Chondrocyte (in vitro differentiated cells): ENCODE results near the gene BIRC2. TPM values are rescaled to one million over a fixed set of nuclear protein-coding genes. Genes with fewer than 3 reads are reported as not detected.
A peak's percentile ranks its signal among the peaks of the same experiment; 100 is the strongest.

Experiments
- DNase-seq: peaks from one replicate; pipeline ENCODE4 v3.0.0; 2021; ENCODE audit warnings: mixed read lengths, low spot score
- H3K27ac Mint-ChIP-seq: one replicate; pipeline ENCODE4 v1.8.0; 2021; ENCODE audit warnings: mild to moderate bottlenecking, moderate library complexity, mixed read lengths; ENCODE audit not compliant: unreplicated experiment
- H3K27me3 Mint-ChIP-seq: 2 replicates; pipeline ENCODE4 v1.8.0; 2021; ENCODE audit warnings: low read depth, mixed read lengths
- H3K36me3 Mint-ChIP-seq: 2 replicates; pipeline ENCODE4 v1.8.0; 2021; ENCODE audit warnings: low read depth, mixed read lengths
- H3K4me1 Mint-ChIP-seq: 2 replicates; pipeline ENCODE4 v1.8.0; 2021; ENCODE audit warnings: low read depth, mild to moderate bottlenecking, mixed read lengths
- H3K4me3 Mint-ChIP-seq: one replicate; pipeline ENCODE4 v1.8.0; 2021; ENCODE audit warnings: mild to moderate bottlenecking, moderate library complexity, mixed read lengths; ENCODE audit not compliant: unreplicated experiment
- H3K9me3 Mint-ChIP-seq: 2 replicates; pipeline ENCODE4 v1.8.0; 2021; ENCODE audit warnings: low read depth, mixed read lengths
- total RNA-seq: library from RNA; stranded (reverse); gene quantifications from 3 replicates; pipeline ENCODE4 v1.2.1, GENCODE V29; 2021
- TF ChIP-seq, protein P1 (sequence below): fragments of 200-600 bp; sonication (generic); IDR thresholded peaks from 2 replicates; pipeline ENCODE4 v1.5.0; 2021; ENCODE audit warnings: antibody characterized with exemption, mild to moderate bottlenecking, moderate library complexity

BIRC2 gene
- total RNA-seq, 1 donor from 2014 or later = 43.1 TPM

DNA sequence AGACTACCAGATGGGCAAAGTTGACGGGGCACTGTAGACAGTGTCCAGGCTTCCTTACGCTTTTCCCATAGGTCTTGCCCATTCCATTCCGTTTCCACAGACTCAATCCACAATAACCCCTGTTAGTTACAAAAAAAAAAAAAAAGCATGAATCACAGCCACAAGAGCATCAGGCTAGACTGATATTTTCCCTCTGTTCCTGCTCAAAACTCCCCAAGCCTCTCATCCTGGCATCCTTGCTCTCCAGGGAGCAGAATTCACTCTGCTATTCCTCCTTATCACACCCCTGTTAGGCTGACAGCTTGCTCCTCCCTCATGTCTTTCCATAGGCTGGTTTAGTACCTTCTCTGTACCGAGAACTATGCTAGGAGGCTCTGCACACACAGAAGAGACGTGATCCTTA is 63.4 kb downstream of the BIRC2 start:
- no peaks in the 10 kb centered on the region for H3K27me3 Mint-ChIP-seq
- TF ChIP-seq, protein P1, sequence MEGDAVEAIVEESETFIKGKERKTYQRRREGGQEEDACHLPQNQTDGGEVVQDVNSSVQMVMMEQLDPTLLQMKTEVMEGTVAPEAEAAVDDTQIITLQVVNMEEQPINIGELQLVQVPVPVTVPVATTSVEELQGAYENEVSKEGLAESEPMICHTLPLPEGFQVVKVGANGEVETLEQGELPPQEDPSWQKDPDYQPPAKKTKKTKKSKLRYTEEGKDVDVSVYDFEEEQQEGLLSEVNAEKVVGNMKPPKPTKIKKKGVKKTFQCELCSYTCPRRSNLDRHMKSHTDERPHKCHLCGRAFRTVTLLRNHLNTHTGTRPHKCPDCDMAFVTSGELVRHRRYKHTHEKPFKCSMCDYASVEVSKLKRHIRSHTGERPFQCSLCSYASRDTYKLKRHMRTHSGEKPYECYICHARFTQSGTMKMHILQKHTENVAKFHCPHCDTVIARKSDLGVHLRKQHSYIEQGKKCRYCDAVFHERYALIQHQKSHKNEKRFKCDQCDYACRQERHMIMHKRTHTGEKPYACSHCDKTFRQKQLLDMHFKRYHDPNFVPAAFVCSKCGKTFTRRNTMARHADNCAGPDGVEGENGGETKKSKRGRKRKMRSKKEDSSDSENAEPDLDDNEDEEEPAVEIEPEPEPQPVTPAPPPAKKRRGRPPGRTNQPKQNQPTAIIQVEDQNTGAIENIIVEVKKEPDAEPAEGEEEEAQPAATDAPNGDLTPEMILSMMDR = no peak
- peaks cover 15% of the 10 kb centered on the region for H3K4me1 Mint-ChIP-seq
- peaks cover 5% of the 10 kb centered on the region for H3K36me3 Mint-ChIP-seq
- no peak for DNase-seq
- no peak overlapping the region for H3K4me3 Mint-ChIP-seq
- peak overlapping the region; percentile 72 for H3K27ac Mint-ChIP-seq
- peaks cover 13% of the 10 kb centered on the region for H3K9me3 Mint-ChIP-seq

- TF ChIP-seq, protein P1 = no peak
- Mint-ChIP-seq H3K27ac (no peak overlapping the region), H3K27me3 (no peaks in the 10 kb centered on the region), H3K4me1 (peaks cover 16% of the 10 kb centered on the region), H3K36me3 (peaks cover 5% of the 10 kb centered on the region), H3K4me3 (no peak overlapping the region), H3K9me3 (peaks cover 15% of the 10 kb centered on the region)
- DNase-seq = no peak
Observed at GRCh38 chr11:102411142-102411541, 64.1 kb downstream of the BIRC2 start.

DNA sequence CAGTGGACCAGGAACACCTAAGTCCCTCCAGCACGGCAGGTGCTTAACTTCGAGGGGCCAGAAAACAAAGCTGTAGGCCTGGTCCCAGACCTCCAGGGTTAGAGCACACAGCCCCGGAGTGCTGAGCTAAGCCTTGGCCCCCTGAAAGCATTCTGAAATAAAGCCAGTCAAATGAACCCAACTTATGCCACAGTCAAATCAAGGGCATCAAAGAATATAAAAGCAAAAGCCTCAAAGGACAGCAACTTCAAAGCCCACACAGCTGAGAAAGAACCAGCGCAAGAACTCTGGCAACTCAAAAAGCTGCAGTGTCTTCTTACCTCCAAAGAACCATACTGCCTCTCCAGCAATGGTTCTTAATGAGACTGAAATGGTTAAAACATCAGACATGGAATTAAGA is 66.5 kb downstream of the BIRC2 start:
- TF ChIP-seq, protein P1 = no peak
- Mint-ChIP-seq H3K4me3 (no peak overlapping the region), H3K36me3 (peaks cover 10% of the 10 kb centered on the region), H3K27ac (no peak overlapping the region), H3K27me3 (no peaks in the 10 kb centered on the region), H3K4me1 (peaks cover 12% of the 10 kb centered on the region), H3K9me3 (peaks cover 35% of the 10 kb centered on the region)
- DNase-seq = no peak

DNA sequence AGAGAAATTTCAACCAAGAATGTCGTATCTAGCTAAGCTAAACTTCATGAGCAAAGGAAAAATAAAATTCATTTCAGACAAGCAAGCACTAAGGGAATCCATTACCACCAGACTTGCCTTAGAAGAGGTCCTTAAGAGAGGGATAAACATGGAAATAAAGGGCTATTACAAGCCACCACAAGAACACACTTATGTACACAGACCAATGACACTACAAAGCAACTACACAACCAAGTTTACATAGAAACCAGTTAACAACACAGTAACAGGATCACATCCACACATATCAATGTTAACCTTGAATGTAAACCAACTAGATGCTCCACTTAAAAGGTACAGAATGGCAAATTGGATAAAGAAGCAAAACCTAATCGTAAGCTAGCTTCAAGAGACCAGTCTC is 67.5 kb downstream of the BIRC2 start:
- H3K36me3 Mint-ChIP-seq = peaks cover 10% of the 10 kb centered on the region
- H3K27me3 Mint-ChIP-seq = no peaks in the 10 kb centered on the region
- H3K4me3 Mint-ChIP-seq = no peak overlapping the region
- TF ChIP-seq, protein P1 = no peak
- H3K27ac Mint-ChIP-seq = no peak overlapping the region
- peaks cover 12% of the 10 kb centered on the region for H3K4me1 Mint-ChIP-seq
- no peak for DNase-seq
- H3K9me3 Mint-ChIP-seq = peaks cover 35% of the 10 kb centered on the region

DNA sequence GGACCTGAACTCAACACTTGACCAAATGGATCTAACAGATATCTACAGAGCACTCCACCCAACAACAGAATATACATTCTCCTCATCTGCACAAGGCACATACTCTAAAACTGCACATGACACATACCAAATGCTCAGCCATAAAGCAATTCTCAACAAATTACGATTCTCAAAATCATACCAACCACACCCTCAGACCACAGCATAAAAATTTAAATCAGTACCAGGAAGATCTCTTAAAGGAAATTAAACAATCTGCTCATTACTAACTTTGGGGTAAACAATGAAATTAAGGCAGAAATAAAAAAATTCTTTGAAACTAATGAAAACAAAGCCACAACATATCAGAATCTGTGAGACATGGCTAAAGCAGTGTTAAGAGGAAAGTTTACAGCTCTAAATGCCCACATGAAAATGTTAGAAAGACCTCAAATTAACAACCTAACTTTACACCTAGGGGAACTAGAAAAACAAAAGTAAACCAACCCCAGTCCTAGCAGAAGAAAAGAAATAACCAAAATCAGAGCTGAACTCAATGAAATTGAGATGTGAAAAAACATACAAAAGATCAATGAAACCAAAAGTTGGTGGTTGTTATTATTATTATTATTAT is 68.4 kb downstream of the BIRC2 start:
- Mint-ChIP-seq H3K4me3 (no peak overlapping the region), H3K36me3 (peaks cover 10% of the 10 kb centered on the region), H3K27ac (no peak overlapping the region), H3K9me3 (peaks cover 35% of the 10 kb centered on the region), H3K4me1 (peaks cover 7% of the 10 kb centered on the region), H3K27me3 (no peaks in the 10 kb centered on the region)
- TF ChIP-seq, protein P1 = no peak
- DNase-seq = no peak
